ENCODE results near the gene RBM33. TPM values are rescaled to one million over a fixed set of nuclear protein-coding genes. Genes with fewer than 3 reads are reported as not detected.
A peak's percentile ranks its signal among the peaks of the same experiment; 100 is the strongest.

The RBM33 gene
- total RNA-seq, 2 donors from 2014 or later = 86.8 to 87.1 TPM

- Histone ChIP-seq H3K27ac (ENCODE audit: low read depth, low read length) (no peak overlapping the region), H3K9me3 (ENCODE audit: control insufficient read depth, low read length) (no peaks in the 10 kb centered on the region), H3K9ac (ENCODE audit: extremely low read depth, low read length, poor library complexity, severe bottlenecking) (no peak overlapping the region), H3K4me3 (ENCODE audit: low read length) (no peak overlapping the region), H3K27me3 (ENCODE audit: control insufficient read depth, insufficient read depth, low read length, poor library complexity, severe bottlenecking) (no peaks in the 10 kb centered on the region), H3K4me1 (ENCODE audit: control insufficient read depth, insufficient read depth, low read length) (no peaks in the 10 kb centered on the region), H3K36me3 (ENCODE audit: control insufficient read depth, insufficient read depth, low read length) (peaks cover 74% of the 10 kb centered on the region)
- WGBS, 2 experiments (ENCODE audit: insufficient coverage in 1 of 2, insufficient read length in 1 of 2) = 96 to 97% methylated on average over 6 to 8 of the region's 8 CpGs
- Mint-ChIP-seq H3K36me3 (ENCODE audit: low read depth) (peaks cover 53% of the 10 kb centered on the region), H3K27ac (no peak overlapping the region), H3K27me3 (ENCODE audit: insufficient read depth) (no peaks in the 10 kb centered on the region), H3K4me3 (no peak overlapping the region), H3K9me3 (no peaks in the 10 kb centered on the region), H3K4me1 (peaks cover 23% of the 10 kb centered on the region)
- DNase-seq = peak; percentile 2
- no peak for TF ChIP-seq CTCF (conservative IDR thresholded peaks at IDR 0.05)
Observed at GRCh38 chr7:155765458-155765857, 121.0 kb downstream of the RBM33 start.

- no peaks in the 10 kb centered on the region for H3K9me3 Mint-ChIP-seq
- Histone ChIP-seq H3K4me3 (ENCODE audit: low read length) (no peak overlapping the region), H3K27ac (ENCODE audit: low read depth, low read length) (no peak overlapping the region), H3K9ac (ENCODE audit: extremely low read depth, low read length, poor library complexity, severe bottlenecking) (no peak overlapping the region), H3K36me3 (ENCODE audit: control insufficient read depth, insufficient read depth, low read length) (peaks cover 83% of the 10 kb centered on the region), H3K4me1 (ENCODE audit: control insufficient read depth, insufficient read depth, low read length) (no peaks in the 10 kb centered on the region), H3K27me3 (ENCODE audit: control insufficient read depth, insufficient read depth, low read length, poor library complexity, severe bottlenecking) (no peaks in the 10 kb centered on the region), H3K9me3 (ENCODE audit: control insufficient read depth, low read length) (no peaks in the 10 kb centered on the region)
- whole genome bisulfite sequencing, 2 experiments (ENCODE audit: insufficient coverage in 1 of 2, insufficient read length in 1 of 2) = 95 to 97% methylated on average over 7 to 12 of the region's 12 CpGs
- peaks cover 54% of the 10 kb centered on the region for H3K36me3 Mint-ChIP-seq (ENCODE audit: low read depth)
- DNase-seq = no peak
- H3K27ac Mint-ChIP-seq = no peak overlapping the region
- TF ChIP-seq CTCF (conservative IDR thresholded peaks at IDR 0.05) = no peak
- peaks cover 16% of the 10 kb centered on the region for H3K4me1 Mint-ChIP-seq
- no peak overlapping the region for H3K4me3 Mint-ChIP-seq
- H3K27me3 Mint-ChIP-seq (ENCODE audit: insufficient read depth) = no peaks in the 10 kb centered on the region
Observed at GRCh38 chr7:155766386-155766785, 121.9 kb downstream of the RBM33 start.

- Mint-ChIP-seq H3K36me3 (ENCODE audit: low read depth) (peaks cover 55% of the 10 kb centered on the region), H3K9me3 (no peaks in the 10 kb centered on the region), H3K4me3 (no peak overlapping the region), H3K27ac (no peak overlapping the region), H3K4me1 (peaks cover 9% of the 10 kb centered on the region), H3K27me3 (ENCODE audit: insufficient read depth) (no peaks in the 10 kb centered on the region)
- H3K36me3 ChIP-seq (ENCODE audit: control insufficient read depth, insufficient read depth, low read length) = peaks cover 87% of the 10 kb centered on the region
- H3K4me1 ChIP-seq (ENCODE audit: control insufficient read depth, insufficient read depth, low read length) = no peaks in the 10 kb centered on the region
- TF ChIP-seq CTCF (conservative IDR thresholded peaks at IDR 0.05) = no peak
- no peak overlapping the region for H3K9ac ChIP-seq (ENCODE audit: extremely low read depth, low read length, poor library complexity, severe bottlenecking)
- H3K27ac ChIP-seq (ENCODE audit: low read depth, low read length) = no peak overlapping the region
- no peak overlapping the region for H3K4me3 ChIP-seq (ENCODE audit: low read length)
- no peaks in the 10 kb centered on the region for H3K27me3 ChIP-seq (ENCODE audit: control insufficient read depth, insufficient read depth, low read length, poor library complexity, severe bottlenecking)
- WGBS, 2 experiments (ENCODE audit: insufficient coverage in 1 of 2, insufficient read length in 1 of 2) = 96 to 98% methylated on average over 10 to 12 of the region's 12 CpGs
- no peak for DNase-seq
- no peaks in the 10 kb centered on the region for H3K9me3 ChIP-seq (ENCODE audit: control insufficient read depth, low read length)
Observed at GRCh38 chr7:155766966-155767916, 122.8 kb downstream of the RBM33 start.
